ELF-1 (cell line): Measurements from ENCODE around the gene STAC3.

Experiments
- DNase-seq: peaks from one replicate; pipeline ENCODE4 v3.0.0-alpha.2; 2016; ENCODE audit warnings: low read depth, low spot score

STAC3 gene

DNA sequence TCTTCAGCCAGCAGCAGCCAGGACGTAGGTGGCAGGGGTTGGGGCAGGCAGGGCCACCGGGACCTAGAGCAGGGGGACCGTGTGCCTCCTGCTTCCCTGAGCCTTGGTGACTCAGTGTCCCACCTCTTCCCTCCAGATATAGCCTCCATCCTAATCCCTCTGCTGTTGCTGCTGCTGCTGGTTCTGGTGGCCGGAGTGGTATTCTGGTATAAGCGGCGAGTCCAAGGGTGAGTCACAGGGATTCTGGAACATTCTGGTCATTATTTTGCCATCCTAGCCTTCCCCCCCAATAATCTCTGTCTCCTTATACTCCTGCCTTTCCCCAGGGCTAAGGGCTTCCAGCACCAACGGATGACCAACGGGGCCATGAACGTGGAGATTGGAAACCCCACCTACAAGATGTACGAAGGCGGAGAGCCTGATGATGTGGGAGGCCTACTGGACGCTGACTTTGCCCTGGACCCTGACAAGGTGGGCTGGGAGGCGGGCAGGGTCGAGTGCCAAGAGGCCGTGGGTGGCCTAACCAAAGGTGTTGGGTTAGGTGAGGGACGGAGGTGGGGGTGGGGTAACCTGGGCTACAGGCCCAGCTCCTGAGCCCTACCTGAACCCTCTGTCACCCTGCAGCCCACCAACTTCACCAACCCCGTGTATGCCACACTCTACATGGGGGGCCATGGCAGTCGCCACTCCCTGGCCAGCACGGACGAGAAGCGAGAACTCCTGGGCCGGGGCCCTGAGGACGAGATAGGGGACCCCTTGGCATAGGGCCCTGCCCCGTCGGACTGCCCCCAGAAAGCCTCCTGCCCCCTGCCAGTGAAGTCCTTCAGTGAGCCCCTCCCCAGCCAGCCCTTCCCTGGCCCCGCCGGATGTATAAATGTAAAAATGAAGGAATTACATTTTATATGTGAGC, 38.9 kb downstream of the STAC3 start:
- no peak for DNase-seq

GRCh38 chr12:57210926-57211692, 39.9 kb downstream of the STAC3 start:
- no peak for DNase-seq

DNA sequence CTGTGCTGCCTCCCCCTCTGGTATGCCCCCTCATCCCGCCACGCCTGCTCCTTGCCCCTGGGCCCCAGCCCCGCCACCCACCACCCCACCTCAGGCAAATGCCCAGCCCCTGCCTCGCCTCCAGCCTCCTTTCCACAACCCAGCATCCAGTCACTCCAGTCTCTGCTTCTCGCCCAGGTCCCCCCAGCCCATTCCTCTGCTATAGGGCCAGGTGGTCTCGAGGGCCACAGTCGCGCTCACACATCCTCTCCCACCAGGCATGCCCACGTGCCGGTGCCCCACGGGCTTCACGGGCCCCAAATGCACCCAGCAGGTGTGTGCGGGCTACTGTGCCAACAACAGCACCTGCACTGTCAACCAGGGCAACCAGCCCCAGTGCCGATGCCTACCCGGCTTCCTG, 40.5 kb downstream of the STAC3 start:
- no peak for DNase-seq

- DNase-seq: no peak
These were observed 41.1 kb downstream of the STAC3 start for GRCh38 chr12:57209916-57210315.

DNA sequence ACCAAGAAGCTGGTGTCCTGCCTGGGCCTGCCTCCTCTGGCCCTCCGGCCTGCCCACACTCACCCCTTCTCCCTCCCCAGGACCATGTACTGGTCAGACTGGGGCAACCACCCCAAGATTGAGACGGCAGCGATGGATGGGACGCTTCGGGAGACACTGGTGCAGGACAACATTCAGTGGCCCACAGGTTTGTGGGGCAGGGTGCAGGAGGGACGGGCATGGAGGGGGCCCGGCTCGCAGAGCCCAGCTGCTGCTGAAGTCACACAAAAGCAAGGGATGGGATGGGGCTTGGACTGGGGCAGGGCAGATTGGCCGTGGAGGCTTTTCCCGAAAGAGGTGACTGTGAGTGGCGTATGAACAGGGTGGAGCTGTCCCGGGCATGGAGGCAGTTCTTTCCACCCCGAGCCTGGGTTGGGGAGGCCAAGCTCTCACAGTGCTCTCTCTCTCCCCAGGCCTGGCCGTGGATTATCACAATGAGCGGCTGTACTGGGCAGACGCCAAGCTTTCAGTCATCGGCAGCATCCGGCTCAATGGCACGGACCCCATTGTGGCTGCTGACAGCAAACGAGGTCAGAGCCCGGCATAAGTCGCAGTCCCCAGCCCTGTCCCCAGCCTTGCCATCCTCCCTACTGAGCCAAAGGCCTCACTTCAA, 42.2 kb downstream of the STAC3 start:
- DNase-seq: no peak

DNA sequence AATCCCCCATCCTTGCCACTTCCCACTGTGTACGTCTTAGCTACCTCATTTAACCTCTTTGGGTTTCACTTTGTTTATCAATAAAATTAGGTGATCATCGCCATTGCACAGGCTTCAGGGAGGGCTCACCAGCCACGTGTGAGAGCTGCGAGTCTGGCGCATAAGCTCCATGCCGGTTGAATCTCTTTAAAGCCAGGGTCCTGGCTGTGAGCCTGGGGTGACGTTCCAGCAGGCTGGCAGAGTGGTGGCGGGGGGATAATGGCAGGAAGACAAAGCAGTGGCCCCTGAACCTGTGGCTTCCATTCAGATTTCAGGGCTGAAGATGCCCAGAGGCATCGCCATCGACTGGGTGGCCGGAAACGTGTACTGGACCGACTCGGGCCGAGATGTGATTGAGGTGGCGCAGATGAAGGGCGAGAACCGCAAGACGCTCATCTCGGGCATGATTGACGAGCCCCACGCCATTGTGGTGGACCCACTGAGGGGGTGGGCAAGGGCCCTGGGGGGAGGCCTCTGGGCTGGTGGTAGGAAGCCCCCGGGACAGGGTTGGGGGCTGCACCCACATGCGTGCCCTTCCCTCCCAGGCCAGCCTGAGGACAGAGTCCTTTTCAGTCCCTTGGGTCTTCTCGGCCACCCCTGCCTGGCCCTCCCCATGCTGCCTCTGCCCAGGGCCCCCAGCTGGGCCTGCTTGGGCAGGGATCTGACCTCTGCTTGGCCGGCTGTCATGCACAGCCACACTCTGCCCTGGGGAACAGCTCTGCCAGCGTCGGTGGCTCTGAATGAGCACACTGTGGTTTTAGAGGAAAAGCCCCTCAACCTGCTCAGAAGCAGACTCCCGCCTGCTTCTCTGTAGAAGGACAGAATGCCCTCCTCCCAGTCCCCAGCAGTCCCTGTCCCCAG, 43.0 kb downstream of the STAC3 start:
- DNase-seq: no peak

GRCh38 chr12:57205931-57206330, 45.1 kb downstream of the STAC3 start:
- DNase-seq: no peak

- no peak for DNase-seq
These were observed 45.8 kb downstream of the STAC3 start for GRCh38 chr12:57205186-57205585.

DNA sequence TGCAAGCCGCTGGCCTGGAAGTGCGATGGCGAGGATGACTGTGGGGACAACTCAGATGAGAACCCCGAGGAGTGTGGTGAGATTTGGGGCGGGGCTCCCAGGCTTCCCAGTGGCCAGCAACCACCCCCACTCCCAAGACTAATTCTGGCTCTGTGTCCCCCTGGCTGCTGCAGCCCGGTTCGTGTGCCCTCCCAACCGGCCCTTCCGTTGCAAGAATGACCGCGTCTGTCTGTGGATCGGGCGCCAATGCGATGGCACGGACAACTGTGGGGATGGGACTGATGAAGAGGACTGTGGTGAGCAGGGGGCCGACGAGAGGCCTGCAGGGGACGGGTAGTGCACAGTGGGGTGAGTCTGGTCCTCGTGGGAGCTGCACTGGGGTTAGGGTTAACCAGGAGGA, 46.5 kb downstream of the STAC3 start:
- DNase-seq: no peak

DNA sequence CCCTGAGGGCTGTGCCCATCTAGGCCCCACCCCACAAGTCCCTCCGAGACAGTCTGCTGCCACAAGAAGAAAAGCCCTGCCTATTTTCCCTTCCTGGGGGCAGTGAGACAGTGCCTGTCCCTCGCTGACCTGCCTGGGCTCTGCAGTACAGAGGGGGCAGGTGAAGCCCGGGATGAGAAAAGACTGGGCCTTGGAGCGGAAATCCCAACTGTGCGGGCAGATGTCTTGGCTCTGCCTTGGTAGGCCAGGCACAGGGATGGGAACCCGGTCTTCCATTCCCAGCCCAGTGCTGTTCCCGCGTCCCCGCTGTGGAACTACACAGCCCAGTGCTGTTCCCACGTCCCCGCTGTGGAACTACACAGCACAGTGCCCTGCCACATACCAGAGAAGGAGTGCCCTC, 47.2 kb downstream of the STAC3 start:
- DNase-seq: no peak

DNA sequence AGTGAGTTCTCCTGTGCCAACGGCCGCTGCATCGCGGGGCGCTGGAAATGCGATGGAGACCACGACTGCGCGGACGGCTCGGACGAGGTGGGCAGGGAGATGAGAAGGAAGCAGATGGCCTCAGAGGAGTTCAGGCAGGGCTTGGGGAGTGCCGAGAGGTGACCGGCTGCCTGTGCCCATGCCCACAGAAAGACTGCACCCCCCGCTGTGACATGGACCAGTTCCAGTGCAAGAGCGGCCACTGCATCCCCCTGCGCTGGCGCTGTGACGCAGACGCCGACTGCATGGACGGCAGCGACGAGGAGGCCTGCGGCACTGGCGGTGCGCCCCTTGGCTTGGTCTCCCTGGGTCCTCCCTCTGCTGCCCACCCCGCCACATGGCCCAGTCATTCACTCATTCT, 47.8 kb downstream of the STAC3 start:
- DNase-seq: no peak

- no peak for DNase-seq
These were observed 48.7 kb downstream of the STAC3 start for GRCh38 chr12:57202321-57202720.

DNA sequence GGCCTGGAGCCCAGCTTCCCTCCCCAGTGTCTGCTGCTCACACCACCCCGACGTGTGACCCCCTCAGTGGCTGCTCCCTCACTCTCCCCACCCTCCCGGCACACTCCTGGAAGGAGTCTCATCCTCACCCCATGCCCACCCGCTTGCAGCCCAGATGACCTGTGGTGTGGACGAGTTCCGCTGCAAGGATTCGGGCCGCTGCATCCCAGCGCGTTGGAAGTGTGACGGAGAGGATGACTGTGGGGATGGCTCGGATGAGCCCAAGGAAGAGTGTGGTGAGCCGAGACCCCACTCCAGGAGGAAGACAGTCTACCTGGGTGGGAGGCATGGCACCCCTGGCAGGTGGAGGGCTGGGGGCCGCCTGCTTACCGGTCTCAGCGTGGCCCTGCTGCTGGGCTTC, 49.4 kb downstream of the STAC3 start:
- no peak for DNase-seq

DNA sequence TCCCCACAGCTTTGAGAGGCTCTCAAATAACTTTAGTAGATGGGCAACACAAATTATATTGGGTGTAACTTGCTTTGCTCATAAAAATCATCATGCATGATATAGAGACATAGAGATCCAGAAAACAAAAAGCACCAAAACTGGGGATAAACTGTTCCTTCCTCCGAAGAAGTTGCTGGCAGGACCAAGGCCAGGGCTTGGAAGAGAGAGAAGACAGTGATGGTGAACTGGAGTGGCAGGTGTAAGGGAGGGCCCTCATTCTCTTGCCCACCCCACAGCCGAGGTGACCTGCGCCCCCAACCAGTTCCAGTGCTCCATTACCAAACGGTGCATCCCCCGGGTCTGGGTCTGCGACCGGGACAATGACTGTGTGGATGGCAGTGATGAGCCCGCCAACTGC, 49.8 kb downstream of the STAC3 start:
- no peak for DNase-seq

GRCh38 chr12:57200497-57200896, 50.5 kb downstream of the STAC3 start:
- no peak for DNase-seq

- no peak for DNase-seq
These were observed 51.8 kb downstream of the STAC3 start for GRCh38 chr12:57199191-57199590.

GRCh38 chr12:57198329-57198728, 52.7 kb downstream of the STAC3 start:
- no peak for DNase-seq

DNA sequence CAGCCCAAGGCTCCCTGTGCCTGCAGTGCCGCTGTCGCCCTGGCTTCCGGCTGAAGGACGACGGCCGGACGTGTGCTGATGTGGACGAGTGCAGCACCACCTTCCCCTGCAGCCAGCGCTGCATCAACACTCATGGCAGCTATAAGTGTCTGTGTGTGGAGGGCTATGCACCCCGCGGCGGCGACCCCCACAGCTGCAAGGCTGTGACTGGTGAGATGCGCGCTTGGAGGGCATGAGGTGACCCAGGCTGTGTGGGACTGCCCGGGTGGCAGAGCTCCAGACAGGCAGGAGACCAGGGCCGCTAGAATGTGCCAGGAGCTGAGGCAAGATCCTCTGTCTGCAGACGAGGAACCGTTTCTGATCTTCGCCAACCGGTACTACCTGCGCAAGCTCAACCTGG, 54.0 kb downstream of the STAC3 start:
- no peak for DNase-seq

- no peak for DNase-seq
These were observed 54.5 kb downstream of the STAC3 start for GRCh38 chr12:57196439-57196838.

DNA sequence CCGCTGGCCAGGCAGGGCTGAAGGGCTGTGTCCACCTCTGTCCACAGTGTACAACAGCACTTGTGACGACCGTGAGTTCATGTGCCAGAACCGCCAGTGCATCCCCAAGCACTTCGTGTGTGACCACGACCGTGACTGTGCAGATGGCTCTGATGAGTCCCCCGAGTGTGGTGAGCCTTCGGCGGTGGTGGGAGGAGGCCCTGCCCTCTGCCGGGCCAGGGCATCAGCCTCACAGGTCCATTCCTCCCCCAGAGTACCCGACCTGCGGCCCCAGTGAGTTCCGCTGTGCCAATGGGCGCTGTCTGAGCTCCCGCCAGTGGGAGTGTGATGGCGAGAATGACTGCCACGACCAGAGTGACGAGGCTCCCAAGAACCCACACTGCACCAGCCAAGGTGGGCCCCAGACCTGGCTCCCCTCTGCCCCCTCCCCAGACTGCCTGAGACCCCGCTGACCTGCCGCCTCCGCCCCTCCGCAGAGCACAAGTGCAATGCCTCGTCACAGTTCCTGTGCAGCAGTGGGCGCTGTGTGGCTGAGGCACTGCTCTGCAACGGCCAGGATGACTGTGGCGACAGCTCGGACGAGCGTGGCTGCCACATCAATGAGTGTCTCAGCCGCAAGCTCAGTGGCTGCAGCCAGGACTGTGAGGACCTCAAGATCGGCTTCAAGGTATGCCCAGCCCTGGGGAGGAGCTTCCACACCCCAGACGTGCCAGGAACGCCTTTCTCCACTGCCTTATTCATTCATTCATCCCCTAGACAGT, 55.2 kb downstream of the STAC3 start:
- no peak for DNase-seq

GRCh38 chr12:57195186-57195585, 55.8 kb downstream of the STAC3 start:
- DNase-seq: no peak
